ENCODE data around the gene PREX1. TPM values are rescaled to one million over a fixed set of nuclear protein-coding genes. Genes with fewer than 3 reads are reported as not detected.

The PREX1 gene
- total RNA-seq, 1 experiment from 2014 or later = 20.0 TPM

- intact Hi-C loops (cut with micrococcal nuclease; ENCODE audit: unreplicated experiment) = no loop called here
- H3K4me3 ChIP-seq (ENCODE audit: low read depth in 2 of 2, low read length in 2 of 2) = no peak overlapping the region
Observed at GRCh38 chr20:48794816-48795457, 32.9 kb downstream of the PREX1 start.

DNA sequence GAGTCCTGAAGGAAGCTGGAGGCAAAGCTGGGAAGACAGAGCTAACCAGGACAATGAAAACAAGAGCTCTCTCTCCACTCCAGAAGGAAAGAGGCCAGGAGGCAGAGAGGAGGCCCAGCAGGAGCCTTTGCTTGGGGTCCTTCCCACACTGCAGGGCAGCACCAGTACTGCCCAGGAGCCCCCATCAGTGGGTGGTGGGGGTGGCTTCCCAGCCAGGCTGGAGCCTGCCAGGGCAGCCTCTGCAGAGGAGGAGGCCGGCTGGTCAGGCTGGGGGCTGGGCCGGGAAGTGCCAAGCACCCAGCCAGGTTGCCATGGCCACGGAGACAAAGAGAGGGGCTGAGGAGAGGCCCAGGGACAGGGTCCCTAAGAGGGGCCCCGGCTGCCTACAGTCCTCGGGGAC lies 33.4 kb downstream of the PREX1 start:
- CTCF ChIA-PET = interaction anchor here (0.6 kb wide), 1 partner anchor 137 kb away, joined by 3 read pairs; no protein-coding TSS in a partner anchor
- no TSS peak for BruUV-seq (replicated peaks)
- POLR2A ChIA-PET = no interaction called here
- Histone ChIP-seq H3K4me3 (ENCODE audit: low read depth in 2 of 2, low read length in 2 of 2) (no peak overlapping the region), H3K27me3 (ENCODE audit: control insufficient read depth, insufficient read depth, low read length) (no peaks in the 10 kb centered on the region), H3K36me3 (ENCODE audit: control insufficient read depth, insufficient read depth, low read length) (no peaks in the 10 kb centered on the region), H3K4me1 (ENCODE audit: control insufficient read depth, insufficient read depth, low read length) (peaks cover 10% of the 10 kb centered on the region), H3K27ac (ENCODE audit: low read length) (no peak overlapping the region), H3K9me3 (ENCODE audit: control insufficient read depth, insufficient read depth, low read depth, low read length) (no peaks in the 10 kb centered on the region)
- intact Hi-C loops (cut with micrococcal nuclease; ENCODE audit: unreplicated experiment) (no loop called here), in situ Hi-C loops (cut with HindIII; ENCODE audit: low pct_unique_long_range_greater_than_20kb, low sequenced_read_pairs) (no loop called here)
- DNase-seq (ENCODE audit: low read depth, low spot score) (no peak), ATAC-seq (peak; percentile 43)
- TF ChIP-seq TCF7L2 (IDR thresholded peaks at IDR 0.05; ENCODE audit: low read depth, low read length) = no peak
- TF ChIP-seq, protein P1, sequence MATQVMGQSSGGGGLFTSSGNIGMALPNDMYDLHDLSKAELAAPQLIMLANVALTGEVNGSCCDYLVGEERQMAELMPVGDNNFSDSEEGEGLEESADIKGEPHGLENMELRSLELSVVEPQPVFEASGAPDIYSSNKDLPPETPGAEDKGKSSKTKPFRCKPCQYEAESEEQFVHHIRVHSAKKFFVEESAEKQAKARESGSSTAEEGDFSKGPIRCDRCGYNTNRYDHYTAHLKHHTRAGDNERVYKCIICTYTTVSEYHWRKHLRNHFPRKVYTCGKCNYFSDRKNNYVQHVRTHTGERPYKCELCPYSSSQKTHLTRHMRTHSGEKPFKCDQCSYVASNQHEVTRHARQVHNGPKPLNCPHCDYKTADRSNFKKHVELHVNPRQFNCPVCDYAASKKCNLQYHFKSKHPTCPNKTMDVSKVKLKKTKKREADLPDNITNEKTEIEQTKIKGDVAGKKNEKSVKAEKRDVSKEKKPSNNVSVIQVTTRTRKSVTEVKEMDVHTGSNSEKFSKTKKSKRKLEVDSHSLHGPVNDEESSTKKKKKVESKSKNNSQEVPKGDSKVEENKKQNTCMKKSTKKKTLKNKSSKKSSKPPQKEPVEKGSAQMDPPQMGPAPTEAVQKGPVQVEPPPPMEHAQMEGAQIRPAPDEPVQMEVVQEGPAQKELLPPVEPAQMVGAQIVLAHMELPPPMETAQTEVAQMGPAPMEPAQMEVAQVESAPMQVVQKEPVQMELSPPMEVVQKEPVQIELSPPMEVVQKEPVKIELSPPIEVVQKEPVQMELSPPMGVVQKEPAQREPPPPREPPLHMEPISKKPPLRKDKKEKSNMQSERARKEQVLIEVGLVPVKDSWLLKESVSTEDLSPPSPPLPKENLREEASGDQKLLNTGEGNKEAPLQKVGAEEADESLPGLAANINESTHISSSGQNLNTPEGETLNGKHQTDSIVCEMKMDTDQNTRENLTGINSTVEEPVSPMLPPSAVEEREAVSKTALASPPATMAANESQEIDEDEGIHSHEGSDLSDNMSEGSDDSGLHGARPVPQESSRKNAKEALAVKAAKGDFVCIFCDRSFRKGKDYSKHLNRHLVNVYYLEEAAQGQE (IDR thresholded peaks at IDR 0.05; ENCODE audit: insufficient read depth in 1 of 2, low read depth in 2 of 2, low read length in 1 of 2) = no peak
- TF ChIP-seq SIN3A (IDR thresholded peaks at IDR 0.05; ENCODE audit: borderline replicate concordance, insufficient read depth, low read depth, low read length) = no peak
- TF ChIP-seq, protein P2, sequence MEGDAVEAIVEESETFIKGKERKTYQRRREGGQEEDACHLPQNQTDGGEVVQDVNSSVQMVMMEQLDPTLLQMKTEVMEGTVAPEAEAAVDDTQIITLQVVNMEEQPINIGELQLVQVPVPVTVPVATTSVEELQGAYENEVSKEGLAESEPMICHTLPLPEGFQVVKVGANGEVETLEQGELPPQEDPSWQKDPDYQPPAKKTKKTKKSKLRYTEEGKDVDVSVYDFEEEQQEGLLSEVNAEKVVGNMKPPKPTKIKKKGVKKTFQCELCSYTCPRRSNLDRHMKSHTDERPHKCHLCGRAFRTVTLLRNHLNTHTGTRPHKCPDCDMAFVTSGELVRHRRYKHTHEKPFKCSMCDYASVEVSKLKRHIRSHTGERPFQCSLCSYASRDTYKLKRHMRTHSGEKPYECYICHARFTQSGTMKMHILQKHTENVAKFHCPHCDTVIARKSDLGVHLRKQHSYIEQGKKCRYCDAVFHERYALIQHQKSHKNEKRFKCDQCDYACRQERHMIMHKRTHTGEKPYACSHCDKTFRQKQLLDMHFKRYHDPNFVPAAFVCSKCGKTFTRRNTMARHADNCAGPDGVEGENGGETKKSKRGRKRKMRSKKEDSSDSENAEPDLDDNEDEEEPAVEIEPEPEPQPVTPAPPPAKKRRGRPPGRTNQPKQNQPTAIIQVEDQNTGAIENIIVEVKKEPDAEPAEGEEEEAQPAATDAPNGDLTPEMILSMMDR (IDR thresholded peaks at IDR 0.05) = no peak
- TF ChIP-seq POLR2AphosphoS5 (IDR thresholded peaks at IDR 0.05; ENCODE audit: low read depth, low read length) = no peak

More at GRCh38 chr20:48794816-48795457, 32.9 kb downstream of the PREX1 start:
- ChIA-PET CTCF (no interaction called here), POLR2A (no interaction called here)
- no peaks in the 10 kb centered on the region for H3K27me3 ChIP-seq (ENCODE audit: control insufficient read depth, insufficient read depth, low read length)
- no peaks in the 10 kb centered on the region for H3K36me3 ChIP-seq (ENCODE audit: control insufficient read depth, insufficient read depth, low read length)
- in situ Hi-C loops (cut with HindIII; ENCODE audit: low pct_unique_long_range_greater_than_20kb, low sequenced_read_pairs) = no loop called here
- TF ChIP-seq, protein P2 (IDR thresholded peaks at IDR 0.05) = no peak
- TF ChIP-seq POLR2AphosphoS5 (IDR thresholded peaks at IDR 0.05; ENCODE audit: low read depth, low read length) = no peak
- no peak for TF ChIP-seq TCF7L2 (IDR thresholded peaks at IDR 0.05; ENCODE audit: low read depth, low read length)
- TF ChIP-seq, protein P1 (IDR thresholded peaks at IDR 0.05; ENCODE audit: insufficient read depth in 1 of 2, low read depth in 2 of 2, low read length in 1 of 2) = no peak
- TF ChIP-seq SIN3A (IDR thresholded peaks at IDR 0.05; ENCODE audit: borderline replicate concordance, insufficient read depth, low read depth, low read length) = no peak
- peaks cover 10% of the 10 kb centered on the region for H3K4me1 ChIP-seq (ENCODE audit: control insufficient read depth, insufficient read depth, low read length)
- H3K27ac ChIP-seq (ENCODE audit: low read length) = no peak overlapping the region
- ATAC-seq (no peak), DNase-seq (ENCODE audit: low read depth, low spot score) (no peak)
- H3K9me3 ChIP-seq (ENCODE audit: control insufficient read depth, insufficient read depth, low read depth, low read length) = no peaks in the 10 kb centered on the region
- no TSS peak for BruUV-seq (replicated peaks)

All from Panc1 (cell line).